C4-2B (cell line): ENCODE data around the gene CHST9.

Experiments used
- ZFX ChIP-seq: fragments of 450-650 bp; IDR thresholded peaks from 2 replicates; pipeline ENCODE4 v1.6.1; 2017
- TF ChIP-seq, protein P1 (sequence below): fragments of 450-650 bp; conservative IDR thresholded peaks from 2 replicates; pipeline ENCODE4 v1.5.1; 2017; ENCODE audit warnings: mild to moderate bottlenecking

DNA sequence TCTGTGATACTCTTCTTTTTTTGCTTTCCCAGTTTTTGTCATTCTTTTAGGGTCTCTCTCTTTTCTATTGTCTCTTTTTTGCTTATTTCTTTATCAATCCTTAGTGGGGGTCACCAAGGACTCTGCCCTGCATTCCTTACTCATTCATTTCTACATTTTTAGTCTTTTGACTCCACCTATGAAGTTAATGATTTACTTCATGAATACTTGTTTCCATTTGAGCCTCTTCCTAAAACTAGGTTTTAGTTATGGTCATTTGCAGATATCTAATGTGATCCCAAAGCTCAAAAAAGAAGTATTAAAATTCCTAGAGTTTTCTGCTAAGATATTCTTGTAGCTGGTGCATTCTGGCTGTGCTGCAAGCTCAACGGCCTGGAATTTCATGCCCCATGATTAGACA lies 170.3 kb downstream of the CHST9 start:
- TF ChIP-seq, protein P1, sequence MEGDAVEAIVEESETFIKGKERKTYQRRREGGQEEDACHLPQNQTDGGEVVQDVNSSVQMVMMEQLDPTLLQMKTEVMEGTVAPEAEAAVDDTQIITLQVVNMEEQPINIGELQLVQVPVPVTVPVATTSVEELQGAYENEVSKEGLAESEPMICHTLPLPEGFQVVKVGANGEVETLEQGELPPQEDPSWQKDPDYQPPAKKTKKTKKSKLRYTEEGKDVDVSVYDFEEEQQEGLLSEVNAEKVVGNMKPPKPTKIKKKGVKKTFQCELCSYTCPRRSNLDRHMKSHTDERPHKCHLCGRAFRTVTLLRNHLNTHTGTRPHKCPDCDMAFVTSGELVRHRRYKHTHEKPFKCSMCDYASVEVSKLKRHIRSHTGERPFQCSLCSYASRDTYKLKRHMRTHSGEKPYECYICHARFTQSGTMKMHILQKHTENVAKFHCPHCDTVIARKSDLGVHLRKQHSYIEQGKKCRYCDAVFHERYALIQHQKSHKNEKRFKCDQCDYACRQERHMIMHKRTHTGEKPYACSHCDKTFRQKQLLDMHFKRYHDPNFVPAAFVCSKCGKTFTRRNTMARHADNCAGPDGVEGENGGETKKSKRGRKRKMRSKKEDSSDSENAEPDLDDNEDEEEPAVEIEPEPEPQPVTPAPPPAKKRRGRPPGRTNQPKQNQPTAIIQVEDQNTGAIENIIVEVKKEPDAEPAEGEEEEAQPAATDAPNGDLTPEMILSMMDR: no peak
- no peak for TF ChIP-seq ZFX
